Activated CD4-positive, alpha-beta T cell treated with anti-CD3 and anti-CD28 coated beads, Interleukin-2, amount 10 ng/mL, durations not matched to agents 24 days and 14 days (primary cell): ENCODE measurements around the gene ZNF236. TPM values are rescaled to one million over a fixed set of nuclear protein-coding genes. Genes with fewer than 3 reads are reported as not detected.
"Not testable (repeated sequence)": the region's sequence is repeated elsewhere in the genome, so short reads cannot be mapped to it uniquely, and the experiment has no call there.

Source experiments
- DNase-seq: peaks from one replicate; pipeline ENCODE4 v3.0.0; 2022
- H3K27ac Mint-ChIP-seq: one replicate; pipeline ENCODE4 v1.8.0; 2022; ENCODE audit warnings: mild to moderate bottlenecking, mixed read lengths
- H3K27me3 Mint-ChIP-seq: one replicate; pipeline ENCODE4 v1.8.0; 2022; ENCODE audit warnings: mixed read lengths
- H3K36me3 Mint-ChIP-seq: one replicate; pipeline ENCODE4 v1.8.0; 2022; ENCODE audit warnings: low read depth, mild to moderate bottlenecking, mixed read lengths
- H3K4me1 Mint-ChIP-seq: one replicate; pipeline ENCODE4 v1.8.0; 2021; ENCODE audit warnings: mixed read lengths
- H3K4me3 Mint-ChIP-seq: one replicate; pipeline ENCODE4 v1.8.0; 2022; ENCODE audit warnings: mild to moderate bottlenecking, moderate library complexity, mixed read lengths
- H3K9me3 Mint-ChIP-seq: one replicate; pipeline ENCODE4 v1.8.0; 2021; ENCODE audit warnings: mixed read lengths
- intact Hi-C: fragments of 100-400 bp; cut with micrococcal nuclease; formaldehyde crosslinking; loops from one replicate; pipeline ENCODE4 v1.15.1; 2023
- total RNA-seq: library from RNA; stranded (reverse); gene quantifications from 2 replicates; pipeline ENCODE4 v1.2.3, GENCODE V29; 2022

ZNF236 gene
- total RNA-seq, 1 donor from 2014 or later: 17.5 TPM

DNA sequence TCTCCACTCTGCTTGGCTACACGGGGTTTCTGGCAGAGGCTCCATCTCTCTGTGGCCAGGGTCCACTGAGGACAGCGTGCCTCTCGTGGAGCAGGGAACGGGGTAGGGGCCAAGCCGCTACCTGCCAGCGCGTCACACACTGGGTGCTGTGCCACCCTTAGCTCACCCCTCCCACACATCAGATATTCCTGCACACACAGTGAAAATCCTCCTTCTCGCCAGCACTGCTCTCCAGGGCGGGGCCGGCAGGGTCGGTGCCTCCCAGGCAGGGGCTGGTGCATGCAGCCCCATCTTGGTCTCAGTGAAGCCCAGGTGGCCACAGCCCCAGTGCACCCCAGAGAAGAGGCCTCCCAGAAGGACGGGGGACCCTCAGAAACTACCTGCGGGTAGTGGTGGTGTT lies 185.6 kb downstream of the ZNF236 start:
- H3K4me3 Mint-ChIP-seq: no peak overlapping the region
- peaks cover 24% of the 10 kb centered on the region for H3K4me1 Mint-ChIP-seq
- H3K27me3 Mint-ChIP-seq: no peaks in the 10 kb centered on the region
- DNase-seq: no peak
- H3K36me3 Mint-ChIP-seq: peaks cover 23% of the 10 kb centered on the region
- intact Hi-C loops: no loop called here
- peak overlapping the region; percentile 20 for H3K27ac Mint-ChIP-seq
- H3K9me3 Mint-ChIP-seq: no peaks in the 10 kb centered on the region

DNA sequence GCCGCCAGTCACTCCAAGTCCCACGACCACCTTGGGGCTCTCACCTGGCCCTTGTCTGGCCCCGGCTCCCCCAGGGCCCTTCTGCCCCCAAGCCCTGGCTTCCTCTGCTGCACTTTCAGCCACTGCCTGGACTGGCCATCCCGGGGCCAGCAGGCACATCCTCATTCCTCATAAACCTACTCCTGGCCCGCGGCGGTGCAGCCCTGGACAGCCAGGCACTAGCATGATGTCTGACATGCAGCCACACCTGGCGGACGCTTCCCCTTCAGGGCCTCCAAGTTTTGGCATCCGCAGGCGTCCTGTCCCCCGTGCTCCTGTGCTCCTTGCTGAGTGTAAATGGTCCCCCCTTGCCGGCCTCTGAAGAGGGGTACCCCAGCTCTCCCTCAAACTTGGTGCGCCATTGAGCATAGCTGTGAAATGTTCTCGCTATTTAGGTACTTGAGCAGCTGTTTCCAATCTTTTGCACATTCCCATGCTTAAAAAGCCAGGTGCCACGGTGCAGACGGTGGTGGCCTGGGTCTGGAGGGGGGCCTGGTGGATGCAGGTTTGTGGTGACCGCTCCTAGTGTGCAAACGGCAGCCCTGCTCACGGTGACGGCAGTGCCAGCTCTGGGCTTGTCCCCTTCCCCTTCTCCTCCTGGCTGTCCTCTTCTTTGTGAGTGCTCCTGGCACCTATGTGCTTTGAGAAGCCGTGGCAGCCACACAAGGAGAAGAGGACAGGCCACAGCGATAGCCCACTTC lies 186.4 kb downstream of the ZNF236 start:
- H3K27ac Mint-ChIP-seq: no peak overlapping the region

DNA sequence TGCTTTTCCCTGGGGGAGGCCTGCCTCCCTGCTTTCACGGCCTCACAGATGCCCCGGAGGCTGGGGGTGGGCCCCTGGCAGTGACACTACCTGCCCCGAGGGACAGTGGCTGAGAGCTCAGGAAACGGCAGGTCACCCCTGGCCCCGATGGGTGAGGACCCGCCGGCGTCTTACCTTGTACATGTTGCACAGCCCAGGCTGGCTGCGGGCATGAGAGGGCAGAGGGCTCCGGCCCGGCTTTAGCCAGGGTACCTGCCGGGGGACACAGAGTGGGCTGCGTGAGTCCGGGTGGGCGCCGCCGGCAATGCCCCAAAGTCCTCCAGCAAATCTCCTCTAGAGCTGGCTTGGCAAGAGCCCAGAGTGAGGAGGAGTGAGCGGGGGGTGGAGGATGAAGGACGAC lies 187.3 kb downstream of the ZNF236 start:
- no peaks in the 10 kb centered on the region for H3K9me3 Mint-ChIP-seq
- H3K27me3 Mint-ChIP-seq: no peaks in the 10 kb centered on the region
- intact Hi-C loops: no loop called here
- no peak overlapping the region for H3K27ac Mint-ChIP-seq
- no peak for DNase-seq
- peaks cover 28% of the 10 kb centered on the region for H3K36me3 Mint-ChIP-seq
- peaks cover 14% of the 10 kb centered on the region for H3K4me1 Mint-ChIP-seq
- no peak overlapping the region for H3K4me3 Mint-ChIP-seq

More for the DNA sequence above, 186.4 kb downstream of the ZNF236 start:
- H3K4me3 Mint-ChIP-seq: no peak overlapping the region
- intact Hi-C loops: no loop called here
- no peaks in the 10 kb centered on the region for H3K9me3 Mint-ChIP-seq
- DNase-seq: no peak
- H3K27me3 Mint-ChIP-seq: no peaks in the 10 kb centered on the region
- peaks cover 28% of the 10 kb centered on the region for H3K36me3 Mint-ChIP-seq
- peaks cover 21% of the 10 kb centered on the region for H3K4me1 Mint-ChIP-seq

DNA sequence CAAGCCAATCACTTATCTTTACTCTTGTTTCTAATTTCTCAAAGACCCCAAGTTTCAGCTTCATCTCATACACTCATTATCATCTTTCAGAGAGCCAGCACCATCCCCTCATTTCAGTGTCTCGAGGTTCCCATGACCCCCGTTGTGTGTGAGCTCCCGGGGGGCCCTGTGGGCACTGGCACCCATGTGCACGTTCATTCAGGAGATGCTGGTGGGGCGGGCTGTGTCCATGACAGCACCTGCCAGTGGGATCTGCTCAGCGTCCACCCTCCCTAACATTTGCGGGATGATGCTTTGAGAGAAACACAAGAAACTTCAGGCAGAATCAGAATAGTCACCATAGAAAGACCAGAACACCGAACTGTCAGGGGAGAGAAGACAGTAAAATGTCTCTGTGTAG lies 189.8 kb downstream of the ZNF236 start:
- Mint-ChIP-seq H3K4me1 (peaks cover 10% of the 10 kb centered on the region), H3K27ac (no peak overlapping the region), H3K9me3 (no peaks in the 10 kb centered on the region), H3K4me3 (no peak overlapping the region), H3K27me3 (no peaks in the 10 kb centered on the region), H3K36me3 (peaks cover 38% of the 10 kb centered on the region)
- no peak for DNase-seq
- intact Hi-C loops: no loop called here

DNA sequence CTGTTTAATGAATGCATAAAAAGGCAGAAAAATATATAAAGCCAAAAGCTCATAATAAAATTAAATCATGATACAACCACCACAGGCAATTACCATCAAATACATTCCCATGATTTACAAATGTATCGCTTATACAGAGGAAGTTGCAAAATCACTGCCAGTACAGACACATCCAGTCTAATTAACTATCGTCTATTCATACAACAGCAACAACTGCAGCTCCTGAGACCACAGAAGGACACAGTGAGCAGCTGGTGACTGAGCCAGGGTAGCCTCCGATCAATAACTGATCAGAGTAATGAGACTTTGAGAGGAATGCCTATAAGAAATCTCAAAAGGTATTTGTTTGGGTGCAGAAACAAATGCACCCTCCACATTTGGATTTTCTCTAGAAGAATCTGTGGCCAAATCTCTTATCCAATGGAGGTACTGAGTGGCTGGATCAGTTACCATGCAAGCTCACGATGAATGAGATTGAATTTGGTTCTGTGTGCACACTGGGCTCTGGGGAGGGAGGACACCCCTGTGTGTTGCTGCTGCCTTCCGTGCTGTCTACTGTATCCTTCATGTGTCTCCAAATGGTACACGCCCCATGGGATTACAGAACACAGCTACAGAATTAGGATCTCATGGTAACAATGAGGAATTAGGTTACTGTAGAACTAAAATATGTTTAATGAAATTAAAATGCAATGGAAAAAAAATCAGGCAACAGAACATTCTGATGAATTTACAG lies 190.6 kb downstream of the ZNF236 start:
- Mint-ChIP-seq H3K27ac (no peak overlapping the region), H3K4me1 (peaks cover 11% of the 10 kb centered on the region), H3K9me3 (no peaks in the 10 kb centered on the region), H3K4me3 (no peak overlapping the region), H3K27me3 (no peaks in the 10 kb centered on the region), H3K36me3 (peaks cover 42% of the 10 kb centered on the region)
- intact Hi-C loops: no loop called here
- DNase-seq: no peak

DNA sequence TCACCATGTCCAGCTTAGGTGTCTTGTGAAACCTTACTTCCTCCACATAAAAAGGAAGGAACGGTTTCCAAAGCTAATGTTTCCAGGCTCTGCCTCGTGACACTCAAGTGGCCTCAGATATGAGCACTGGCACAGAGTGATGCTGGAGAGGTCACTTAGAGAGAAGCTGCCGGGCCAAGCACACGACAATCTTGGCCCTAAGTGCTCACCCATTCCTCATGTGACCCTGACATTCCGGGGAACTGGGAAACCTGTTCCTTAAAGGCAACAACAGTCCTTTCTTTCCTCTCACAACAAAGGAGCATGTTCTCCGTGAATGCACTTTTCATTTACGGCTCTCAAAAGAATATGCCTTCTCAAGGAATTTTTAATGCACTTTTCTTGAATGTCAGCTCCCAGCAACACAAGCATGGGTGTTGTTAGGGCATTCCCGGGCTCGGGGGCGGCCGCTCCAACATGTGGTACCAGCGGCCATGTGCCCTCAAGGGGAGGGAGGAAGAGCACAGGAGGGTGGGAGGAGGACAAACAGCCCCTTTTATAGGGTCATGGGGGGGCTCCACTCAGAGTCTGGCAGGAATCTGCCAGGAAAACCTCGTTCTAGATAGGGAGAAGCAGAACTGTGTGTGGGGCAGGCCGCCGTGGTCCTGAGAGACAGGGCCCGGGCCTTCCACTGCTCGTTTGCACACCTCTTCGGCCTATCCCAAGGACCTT lies 191.6 kb downstream of the ZNF236 start:
- Mint-ChIP-seq H3K27me3 (no peaks in the 10 kb centered on the region), H3K9me3 (peaks cover 9% of the 10 kb centered on the region), H3K4me1 (peaks cover 17% of the 10 kb centered on the region), H3K4me3 (no peak overlapping the region), H3K27ac (no peak overlapping the region), H3K36me3 (peaks cover 49% of the 10 kb centered on the region)
- intact Hi-C loops: no loop called here
- DNase-seq: no peak

DNA sequence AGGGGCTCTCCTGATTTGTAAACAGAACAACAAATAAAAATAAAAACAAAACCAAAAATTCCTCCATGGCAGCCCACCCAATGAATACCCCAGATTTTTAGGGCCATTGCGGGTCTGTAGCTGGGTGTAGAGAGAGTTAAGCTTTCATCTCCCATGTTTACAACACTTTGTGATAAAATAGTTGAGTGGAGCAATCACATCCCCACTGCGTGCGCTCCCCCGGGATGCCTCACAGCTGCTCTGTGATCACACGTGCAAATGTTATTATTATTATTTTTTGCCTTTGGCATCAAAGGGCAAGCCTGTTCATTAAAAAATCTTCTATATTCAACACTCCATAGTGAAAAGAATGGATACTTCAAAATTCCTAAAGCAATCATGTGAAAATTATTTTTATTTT lies 192.2 kb downstream of the ZNF236 start:
- Mint-ChIP-seq H3K4me1 (peaks cover 19% of the 10 kb centered on the region), H3K27me3 (no peaks in the 10 kb centered on the region), H3K36me3 (peaks cover 55% of the 10 kb centered on the region), H3K9me3 (peaks cover 13% of the 10 kb centered on the region), H3K4me3 (no peak overlapping the region), H3K27ac (no peak overlapping the region)
- DNase-seq: no peak
- intact Hi-C loops: no loop called here

DNA sequence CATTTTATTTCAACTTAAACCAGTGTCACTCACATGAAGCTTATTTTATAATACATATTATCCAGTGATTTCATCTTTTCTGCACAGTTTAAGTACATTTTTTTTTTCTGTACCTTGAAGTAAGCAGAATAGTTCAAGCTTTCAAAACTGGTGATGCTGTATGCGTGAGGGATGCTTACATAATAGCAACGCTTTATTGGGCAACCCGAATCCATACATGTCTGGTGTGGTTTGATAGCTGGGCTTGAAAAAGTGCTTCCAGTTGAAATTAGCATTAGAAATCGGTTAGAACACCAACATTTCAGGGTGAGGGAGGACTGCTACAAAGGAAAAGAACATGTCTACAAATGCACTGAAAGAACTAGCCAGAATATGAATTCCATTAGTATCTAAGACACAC lies 192.8 kb downstream of the ZNF236 start:
- no peaks in the 10 kb centered on the region for H3K27me3 Mint-ChIP-seq
- peaks cover 59% of the 10 kb centered on the region for H3K36me3 Mint-ChIP-seq
- no peak for DNase-seq
- no peak overlapping the region for H3K4me3 Mint-ChIP-seq
- intact Hi-C loops: no loop called here
- peaks cover 13% of the 10 kb centered on the region for H3K9me3 Mint-ChIP-seq
- H3K4me1 Mint-ChIP-seq: peaks cover 20% of the 10 kb centered on the region
- H3K27ac Mint-ChIP-seq: no peak overlapping the region

DNA sequence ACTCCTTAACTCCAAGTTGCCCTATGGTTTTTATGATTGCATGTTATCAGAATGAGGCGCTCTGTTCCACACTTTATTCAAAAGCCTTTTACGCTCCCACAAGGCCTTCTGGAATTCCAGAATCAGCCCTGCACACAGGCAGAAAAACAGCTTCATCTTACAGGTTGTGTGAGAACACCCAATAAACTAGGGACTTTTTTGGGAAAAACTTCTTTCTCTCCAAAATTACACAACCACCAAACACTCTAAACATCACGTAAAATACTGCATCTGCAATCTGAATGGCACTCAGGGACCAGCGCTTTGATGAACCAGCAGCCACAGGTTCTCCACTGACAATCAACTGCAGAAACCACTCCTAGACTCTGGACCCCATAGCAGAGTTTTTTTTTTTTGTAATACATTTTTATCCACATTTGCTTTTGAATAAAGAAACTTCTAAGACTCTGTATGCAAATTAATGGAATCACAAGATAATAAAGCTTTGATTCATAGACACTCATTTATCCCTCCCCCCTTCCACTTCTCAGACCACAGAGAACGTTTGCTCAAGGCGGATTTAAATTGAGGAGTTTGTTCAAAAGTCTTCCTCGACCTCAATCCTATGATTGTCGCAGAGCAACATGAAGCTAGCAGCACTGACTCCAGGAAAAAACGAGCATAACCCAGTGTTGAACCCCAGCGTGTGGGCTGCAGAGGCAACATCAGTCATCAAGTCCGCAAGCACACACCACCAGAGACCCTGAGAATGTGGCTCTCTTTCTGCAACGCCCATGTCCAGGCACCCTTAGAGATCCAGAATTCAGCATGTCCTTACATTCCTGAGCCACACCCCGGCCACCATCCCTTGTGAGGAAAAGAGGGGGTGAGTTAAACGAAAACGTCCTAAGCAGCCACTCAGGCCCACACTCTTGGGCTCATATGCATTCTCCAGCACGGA lies 193.7 kb downstream of the ZNF236 start:
- peak overlapping the region; percentile 15 for H3K27ac Mint-ChIP-seq
- H3K36me3 Mint-ChIP-seq: peaks cover 62% of the 10 kb centered on the region
- peaks cover 20% of the 10 kb centered on the region for H3K4me1 Mint-ChIP-seq
- DNase-seq: no peak
- H3K9me3 Mint-ChIP-seq: peaks cover 13% of the 10 kb centered on the region
- H3K4me3 Mint-ChIP-seq: no peak overlapping the region
- intact Hi-C loops: no loop called here
- H3K27me3 Mint-ChIP-seq: no peaks in the 10 kb centered on the region

DNA sequence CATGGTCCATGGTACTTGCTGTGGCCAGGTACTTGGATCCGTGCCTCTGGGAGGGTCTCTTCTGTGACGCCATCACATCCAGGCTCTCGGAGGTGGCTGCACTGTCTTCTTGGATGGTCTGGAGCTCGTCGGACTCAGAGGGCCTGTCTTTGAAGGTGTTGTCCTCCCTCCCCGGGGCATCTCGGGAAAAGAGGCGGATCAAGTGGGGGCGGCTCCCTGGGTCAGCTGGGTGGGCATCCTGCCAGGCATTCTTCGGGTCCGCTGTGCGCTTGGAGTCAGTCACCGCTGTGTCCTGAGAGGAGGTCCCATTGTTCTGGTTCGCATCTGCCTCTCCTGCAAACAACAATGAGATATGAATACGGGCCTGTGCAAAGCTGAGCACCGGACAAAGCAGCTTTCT lies 194.6 kb downstream of the ZNF236 start:
- H3K27ac Mint-ChIP-seq: peak overlapping the region; percentile 75
- H3K4me3 Mint-ChIP-seq: no peak overlapping the region
- peaks cover 61% of the 10 kb centered on the region for H3K36me3 Mint-ChIP-seq
- peaks cover 21% of the 10 kb centered on the region for H3K4me1 Mint-ChIP-seq
- H3K27me3 Mint-ChIP-seq: no peaks in the 10 kb centered on the region
- intact Hi-C loops: no loop called here
- peaks cover 13% of the 10 kb centered on the region for H3K9me3 Mint-ChIP-seq
- no peak for DNase-seq

DNA sequence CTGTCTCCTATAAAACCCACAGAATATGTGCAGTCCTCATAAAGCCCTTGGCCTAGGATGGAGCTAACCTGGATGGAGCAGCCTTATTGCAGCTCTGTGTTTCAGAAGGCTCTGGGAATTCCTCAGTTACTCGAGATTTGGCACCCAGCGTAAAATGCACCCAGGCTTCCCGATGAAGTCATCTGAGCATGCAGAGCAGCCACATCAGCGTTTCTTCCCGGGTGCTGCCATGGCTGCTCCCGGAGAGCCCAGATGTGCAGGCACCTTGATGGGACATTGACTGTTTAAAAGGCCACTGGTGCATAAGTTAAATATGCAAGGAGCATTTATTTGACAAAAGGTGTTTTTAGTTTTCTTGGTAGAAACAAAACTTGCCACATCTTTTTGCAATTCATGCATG lies 195.0 kb downstream of the ZNF236 start:
- Mint-ChIP-seq H3K4me3 (no peak overlapping the region), H3K36me3 (peaks cover 58% of the 10 kb centered on the region)

DNA sequence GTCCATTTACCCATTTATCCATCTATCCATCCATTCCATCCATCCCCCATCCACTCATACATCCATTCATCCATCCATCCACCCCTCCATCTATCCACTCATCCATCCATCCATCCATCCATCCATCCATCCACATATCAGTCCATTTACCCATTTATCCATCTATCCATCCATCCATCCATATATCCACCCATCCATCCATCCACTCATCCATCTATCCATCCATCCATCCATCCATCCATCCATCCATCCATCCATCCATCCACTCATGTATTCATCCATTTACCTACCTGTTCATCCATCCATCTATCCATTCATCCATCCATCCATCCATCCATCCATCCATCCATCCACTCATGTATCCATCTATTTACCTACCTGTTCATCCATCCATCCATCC lies 196.3 kb downstream of the ZNF236 start:
- peaks cover 55% of the 10 kb centered on the region for H3K36me3 Mint-ChIP-seq
- H3K27ac Mint-ChIP-seq, H3K27me3 Mint-ChIP-seq, intact Hi-C loops, H3K4me3 Mint-ChIP-seq, DNase-seq: not testable (repeated sequence)
- peaks cover 13% of the 10 kb centered on the region for H3K9me3 Mint-ChIP-seq
- peaks cover 17% of the 10 kb centered on the region for H3K4me1 Mint-ChIP-seq

More for the DNA sequence above, 195.0 kb downstream of the ZNF236 start:
- no peak overlapping the region for H3K27ac Mint-ChIP-seq
- intact Hi-C loops: no loop called here
- H3K9me3 Mint-ChIP-seq: peaks cover 13% of the 10 kb centered on the region
- H3K4me1 Mint-ChIP-seq: peaks cover 17% of the 10 kb centered on the region
- DNase-seq: no peak
- H3K27me3 Mint-ChIP-seq: no peaks in the 10 kb centered on the region

DNA sequence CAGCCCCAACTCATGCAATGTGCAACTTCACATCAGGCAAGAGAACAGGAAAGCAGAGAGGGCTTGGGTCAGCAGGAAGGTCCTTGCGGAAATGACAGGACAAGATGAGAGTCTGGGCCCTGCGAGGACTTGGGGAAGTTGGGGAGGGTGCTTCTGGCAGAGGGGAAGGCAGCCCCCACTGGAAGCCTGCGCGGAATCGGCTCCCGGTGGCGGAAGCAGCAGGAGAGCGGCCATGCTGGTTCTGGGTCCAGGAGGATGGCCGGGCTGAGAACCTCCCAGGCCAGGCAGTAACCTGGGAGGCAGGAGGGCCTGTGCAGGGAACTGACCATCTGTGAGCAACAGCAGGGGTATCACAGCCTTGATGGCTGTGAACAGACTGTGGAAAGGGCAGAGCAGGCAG lies 197.3 kb downstream of the ZNF236 start:
- no peak for DNase-seq
- H3K9me3 Mint-ChIP-seq: peaks cover 13% of the 10 kb centered on the region
- no peaks in the 10 kb centered on the region for H3K27me3 Mint-ChIP-seq
- H3K27ac Mint-ChIP-seq: peak overlapping the region; percentile 29
- H3K4me1 Mint-ChIP-seq: peaks cover 17% of the 10 kb centered on the region
- no peak overlapping the region for H3K4me3 Mint-ChIP-seq
- H3K36me3 Mint-ChIP-seq: peaks cover 55% of the 10 kb centered on the region
- intact Hi-C loops: no loop called here
